Endothelial cell (in vitro differentiated cells): Measurements from ENCODE around the gene UBAC2. TPM values are rescaled to one million over a fixed set of nuclear protein-coding genes. Genes with fewer than 3 reads are reported as not detected.

Experiments
- DNase-seq: peaks from one replicate; pipeline ENCODE4 v3.0.0; 2021; ENCODE audit warnings: low spot score
- H3K27ac Mint-ChIP-seq: one replicate; pipeline ENCODE4 v1.8.0; 2021; ENCODE audit warnings: mixed read lengths, inconsistent platforms; ENCODE audit not compliant: unreplicated experiment
- H3K27me3 Mint-ChIP-seq: one replicate; pipeline ENCODE4 v1.8.0; 2021; ENCODE audit warnings: mild to moderate bottlenecking, moderate library complexity, mixed read lengths, inconsistent platforms; ENCODE audit not compliant: unreplicated experiment
- H3K36me3 Mint-ChIP-seq: one replicate; pipeline ENCODE4 v1.8.0; 2021; ENCODE audit warnings: mild to moderate bottlenecking, low read depth, mixed read lengths, inconsistent platforms; ENCODE audit not compliant: unreplicated experiment
- H3K4me1 Mint-ChIP-seq: one replicate; pipeline ENCODE4 v1.8.0; 2021; ENCODE audit warnings: mild to moderate bottlenecking, mixed read lengths, inconsistent platforms; ENCODE audit not compliant: unreplicated experiment
- H3K4me3 Mint-ChIP-seq: one replicate; pipeline ENCODE4 v1.8.0; 2021; ENCODE audit warnings: mild to moderate bottlenecking, mixed read lengths, inconsistent platforms; ENCODE audit not compliant: unreplicated experiment
- H3K9me3 Mint-ChIP-seq: one replicate; pipeline ENCODE4 v1.8.0; 2021; ENCODE audit warnings: mixed read lengths, inconsistent platforms; ENCODE audit not compliant: unreplicated experiment
- total RNA-seq: library from RNA; stranded (reverse); fragmentation: NEBNext Ultra II Directional; extraction: Animal tissue kit (Norgen Biotek cat#: 25700); gene quantifications from one replicate; pipeline ENCODE4 v1.2.1, GENCODE V29; 2021; ENCODE audit not compliant: unreplicated experiment
- TF ChIP-seq, protein P1 (sequence below): fragments of 200-600 bp; sonication (generic); IDR thresholded peaks from one replicate; pipeline ENCODE4 v1.5.0; 2021; ENCODE audit warnings: antibody characterized with exemption; ENCODE audit not compliant: unreplicated experiment

UBAC2 gene
- total RNA-seq, 1 donor from 2014 or later: 58.6 TPM

DNA sequence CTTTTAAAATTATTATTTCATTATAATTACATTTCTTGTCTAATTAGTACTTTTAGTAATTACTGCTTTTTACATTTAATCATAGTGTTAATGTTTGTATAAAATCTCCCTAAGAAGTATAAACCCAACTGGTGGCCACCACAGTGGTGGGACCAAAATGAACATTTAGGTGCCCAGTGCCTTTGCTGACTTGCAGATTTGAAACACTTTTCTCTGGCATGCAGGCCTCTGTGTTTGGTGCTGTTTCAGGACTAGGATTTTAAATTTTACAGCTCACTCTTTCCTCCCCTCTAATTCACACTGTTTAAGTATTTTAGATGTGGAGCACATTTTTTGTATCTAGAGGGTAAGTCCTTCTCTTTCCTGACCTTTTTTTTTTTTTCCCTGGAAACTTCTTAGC, 17.5 kb downstream of the UBAC2 start:
- no peak overlapping the region for H3K27ac Mint-ChIP-seq
- H3K27me3 Mint-ChIP-seq: no peaks in the 10 kb centered on the region
- H3K9me3 Mint-ChIP-seq: no peaks in the 10 kb centered on the region
- TF ChIP-seq, protein P1, sequence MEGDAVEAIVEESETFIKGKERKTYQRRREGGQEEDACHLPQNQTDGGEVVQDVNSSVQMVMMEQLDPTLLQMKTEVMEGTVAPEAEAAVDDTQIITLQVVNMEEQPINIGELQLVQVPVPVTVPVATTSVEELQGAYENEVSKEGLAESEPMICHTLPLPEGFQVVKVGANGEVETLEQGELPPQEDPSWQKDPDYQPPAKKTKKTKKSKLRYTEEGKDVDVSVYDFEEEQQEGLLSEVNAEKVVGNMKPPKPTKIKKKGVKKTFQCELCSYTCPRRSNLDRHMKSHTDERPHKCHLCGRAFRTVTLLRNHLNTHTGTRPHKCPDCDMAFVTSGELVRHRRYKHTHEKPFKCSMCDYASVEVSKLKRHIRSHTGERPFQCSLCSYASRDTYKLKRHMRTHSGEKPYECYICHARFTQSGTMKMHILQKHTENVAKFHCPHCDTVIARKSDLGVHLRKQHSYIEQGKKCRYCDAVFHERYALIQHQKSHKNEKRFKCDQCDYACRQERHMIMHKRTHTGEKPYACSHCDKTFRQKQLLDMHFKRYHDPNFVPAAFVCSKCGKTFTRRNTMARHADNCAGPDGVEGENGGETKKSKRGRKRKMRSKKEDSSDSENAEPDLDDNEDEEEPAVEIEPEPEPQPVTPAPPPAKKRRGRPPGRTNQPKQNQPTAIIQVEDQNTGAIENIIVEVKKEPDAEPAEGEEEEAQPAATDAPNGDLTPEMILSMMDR: no peak
- H3K36me3 Mint-ChIP-seq: no peaks in the 10 kb centered on the region
- no peak overlapping the region for H3K4me3 Mint-ChIP-seq
- DNase-seq: no peak
- H3K4me1 Mint-ChIP-seq: no peaks in the 10 kb centered on the region

DNA sequence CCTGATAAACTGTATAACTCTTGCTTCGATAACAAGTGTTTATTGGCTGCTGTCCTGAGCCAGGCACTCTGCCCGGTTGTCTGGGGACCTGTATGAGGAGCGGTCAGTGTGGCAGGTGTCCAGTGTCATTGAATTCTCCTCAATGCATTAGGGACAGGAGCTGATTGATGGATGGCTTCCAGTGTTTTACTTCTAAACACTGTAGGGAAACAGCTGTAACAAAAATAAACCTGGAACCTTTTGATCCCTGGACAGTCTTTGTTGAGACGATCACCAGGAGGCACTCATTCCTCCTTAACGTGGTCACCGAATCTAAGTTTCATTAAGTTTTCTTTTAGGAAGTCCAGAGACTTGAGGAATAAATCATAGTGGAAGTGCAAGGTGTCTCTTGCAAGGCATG, 17.9 kb downstream of the UBAC2 start:
- Mint-ChIP-seq H3K27me3 (no peaks in the 10 kb centered on the region), H3K9me3 (no peaks in the 10 kb centered on the region), H3K36me3 (no peaks in the 10 kb centered on the region), H3K4me1 (no peaks in the 10 kb centered on the region), H3K4me3 (no peak overlapping the region), H3K27ac (no peak overlapping the region)
- DNase-seq: no peak
- TF ChIP-seq, protein P1: no peak

DNA sequence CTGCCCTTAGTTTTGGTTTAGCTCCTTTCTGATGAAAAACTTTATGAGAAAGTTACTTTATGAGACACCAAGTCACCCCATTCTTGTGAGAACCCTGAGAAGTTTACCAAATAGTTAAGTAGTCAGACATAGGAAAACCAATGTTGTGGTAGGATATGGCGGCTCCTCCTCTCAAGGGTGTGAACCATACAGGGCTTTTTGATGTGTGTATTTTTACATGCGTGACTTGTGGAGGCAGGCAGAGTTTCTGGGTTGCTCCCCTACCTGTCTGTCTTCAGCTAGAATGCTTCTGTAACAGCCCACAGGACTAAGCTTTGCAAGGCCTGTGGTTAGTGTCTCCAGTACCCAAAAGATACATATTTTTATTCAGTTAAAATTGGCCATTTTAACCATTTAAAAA, 18.3 kb downstream of the UBAC2 start:
- Mint-ChIP-seq H3K27me3 (no peaks in the 10 kb centered on the region), H3K4me3 (no peak overlapping the region), H3K36me3 (no peaks in the 10 kb centered on the region), H3K9me3 (no peaks in the 10 kb centered on the region), H3K4me1 (no peaks in the 10 kb centered on the region), H3K27ac (no peak overlapping the region)
- TF ChIP-seq, protein P1: no peak
- no peak for DNase-seq

DNA sequence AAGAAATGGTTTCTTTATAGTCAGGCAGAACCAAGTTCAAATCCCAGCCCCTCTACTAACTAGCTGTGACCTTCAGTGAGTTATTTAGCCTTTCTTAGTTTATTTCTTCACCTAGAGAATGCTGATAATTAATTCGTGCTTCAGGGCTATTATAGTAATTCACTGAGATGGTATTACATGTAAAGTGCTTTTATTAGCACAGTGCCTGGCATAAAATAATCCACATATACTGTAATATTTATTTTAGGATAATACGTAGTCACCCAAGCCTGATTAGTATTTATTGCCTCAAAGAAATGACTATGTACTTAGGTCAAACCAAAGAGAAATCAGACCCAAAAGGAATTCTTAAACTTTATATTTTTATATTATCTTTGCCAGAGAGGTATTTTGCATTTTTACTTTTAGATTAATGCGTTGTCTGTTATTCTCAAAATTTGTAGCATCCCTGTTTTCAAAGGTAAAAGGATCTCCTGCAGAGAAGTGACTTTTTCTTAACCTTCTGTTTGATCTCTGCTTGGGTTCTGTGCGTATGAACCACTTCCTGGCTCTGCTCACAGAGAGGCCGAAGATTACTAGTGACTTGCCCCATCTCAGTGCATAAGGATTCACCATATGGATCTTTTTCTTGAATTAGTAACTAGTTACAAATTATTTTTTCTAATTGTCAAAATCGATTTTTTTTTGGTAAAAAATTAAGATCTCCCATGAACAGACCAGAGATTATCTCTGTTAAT, 19.7 kb downstream of the UBAC2 start:
- Mint-ChIP-seq H3K27ac (no peak overlapping the region), H3K4me3 (no peak overlapping the region), H3K27me3 (no peaks in the 10 kb centered on the region), H3K9me3 (no peaks in the 10 kb centered on the region), H3K4me1 (no peaks in the 10 kb centered on the region), H3K36me3 (no peaks in the 10 kb centered on the region)
- DNase-seq: no peak
- TF ChIP-seq, protein P1: no peak

DNA sequence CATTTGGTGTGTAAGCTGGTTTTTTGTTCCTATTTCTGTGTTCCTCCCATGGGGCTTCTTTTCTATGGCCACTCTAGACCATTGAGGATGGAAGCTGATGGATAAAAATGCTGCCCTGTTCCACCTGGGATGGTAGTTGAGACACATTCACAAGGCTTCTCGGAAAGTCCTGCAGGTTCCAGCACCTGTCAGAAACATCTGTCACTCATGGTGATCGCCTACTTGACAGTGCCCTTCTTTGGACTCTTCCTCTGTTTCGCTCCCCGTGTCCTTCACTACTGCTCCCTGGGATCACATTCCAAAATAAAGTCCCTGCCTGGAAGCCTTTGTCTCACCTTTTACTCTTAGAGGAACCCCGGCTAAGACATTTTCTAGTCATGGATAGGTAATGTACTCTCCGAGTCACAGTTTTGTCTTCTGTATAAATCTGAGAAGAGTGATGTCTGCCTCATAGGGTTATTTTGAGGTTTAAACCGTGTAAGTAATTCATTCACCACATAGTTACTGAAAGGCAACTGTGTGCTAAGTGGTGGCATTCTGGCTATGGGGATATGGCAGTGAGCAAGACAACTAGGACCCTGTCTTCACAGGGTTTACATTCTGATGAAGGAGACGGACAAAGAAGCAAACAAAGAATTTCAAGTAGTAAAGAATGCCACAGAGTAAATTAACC, 21.0 kb downstream of the UBAC2 start:
- Mint-ChIP-seq H3K27me3 (peaks cover 2% of the 10 kb centered on the region), H3K4me1 (no peaks in the 10 kb centered on the region), H3K27ac (no peak overlapping the region), H3K36me3 (no peaks in the 10 kb centered on the region), H3K4me3 (no peak overlapping the region), H3K9me3 (no peaks in the 10 kb centered on the region)
- no peak for DNase-seq
- TF ChIP-seq, protein P1: no peak
